Skeletal muscle satellite cell (primary cell): Measurements from ENCODE around the gene KRT9.
"Not testable (repeated sequence)": the region's sequence is repeated elsewhere in the genome, so short reads cannot be mapped to it uniquely, and the experiment has no call there.

Experiments
- H3K27me3 ChIP-seq: 2 replicates; pipeline ENCODE4 v1.7.0; 2013; ENCODE audit warnings: low read length; ENCODE audit not compliant: control insufficient read depth, insufficient read depth
- H3K36me3 ChIP-seq: 2 replicates; pipeline ENCODE4 v1.7.0; 2013; ENCODE audit warnings: mild to moderate bottlenecking, control low read depth, low read length; ENCODE audit not compliant: insufficient read depth
- H3K4me1 ChIP-seq: 2 replicates; pipeline ENCODE4 v1.7.0; 2013; ENCODE audit warnings: low read length; ENCODE audit not compliant: control insufficient read depth, insufficient read depth
- H3K4me2 ChIP-seq: 2 replicates; pipeline ENCODE4 v1.7.0; 2013; ENCODE audit warnings: mild to moderate bottlenecking, low read length
- H3K4me3 ChIP-seq: 2 replicates; pipeline ENCODE4 v1.7.0; 2013; ENCODE audit warnings: low read length
- H3K9ac ChIP-seq: 2 replicates; pipeline ENCODE4 v1.7.0; 2013; ENCODE audit warnings: mild to moderate bottlenecking, low read depth, low read length, moderate library complexity
- H3K9me3 ChIP-seq: replicated peaks from 2 replicates; pipeline ENCODE4 v1.7.0; 2013; ENCODE audit warnings: mild to moderate bottlenecking, control low read depth, low read length

Gene KRT9

DNA sequence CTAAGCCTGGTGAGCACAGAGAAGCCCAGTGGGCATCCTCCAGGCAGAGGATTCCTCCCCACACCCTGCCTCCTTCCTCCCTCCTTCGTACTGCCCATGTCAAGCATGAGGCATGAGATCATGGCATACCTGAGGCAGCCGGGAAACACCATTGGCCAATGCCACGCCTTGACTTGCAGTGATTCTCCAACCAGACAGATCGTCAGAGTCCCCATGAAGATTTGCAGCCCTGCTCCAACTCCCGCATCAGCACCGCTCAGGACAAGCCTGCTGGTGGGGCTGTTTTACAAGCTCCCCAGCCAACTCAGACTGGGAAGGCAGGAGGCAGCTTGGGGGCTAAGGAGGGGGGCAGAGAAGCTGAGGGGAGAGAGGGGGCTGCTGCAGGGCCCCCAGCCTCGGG, 43.6 kb upstream of the KRT9 start:
- Histone ChIP-seq H3K27me3 (peaks cover 18% of the 10 kb centered on the region), H3K4me3 (no peak overlapping the region), H3K36me3 (no peaks in the 10 kb centered on the region), H3K9me3 (no peaks in the 10 kb centered on the region), H3K4me2 (no peak overlapping the region), H3K9ac (no peak overlapping the region), H3K4me1 (peaks cover 5% of the 10 kb centered on the region)

DNA sequence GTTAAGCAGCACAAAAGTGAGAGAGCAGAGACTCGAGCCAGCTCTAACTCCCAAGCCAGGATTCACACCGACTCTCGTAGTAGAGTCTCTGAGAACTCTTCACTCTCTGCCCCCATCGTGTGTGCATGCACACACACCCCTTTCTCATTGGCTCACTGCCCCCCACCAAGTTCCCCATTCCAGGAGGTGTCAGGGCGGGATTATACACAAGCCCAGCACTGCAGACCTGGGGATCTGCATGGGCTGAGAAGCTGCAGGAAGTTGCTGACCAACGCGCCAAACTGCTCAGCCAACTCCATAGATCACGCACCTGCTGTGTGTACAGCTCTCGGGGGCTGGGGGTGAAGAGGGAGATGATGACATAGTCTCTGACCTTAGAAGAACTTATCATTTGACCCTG, 42.9 kb upstream of the KRT9 start:
- not testable (repeated sequence) for H3K4me3 ChIP-seq, H3K4me2 ChIP-seq, H3K36me3 ChIP-seq, H3K9me3 ChIP-seq, H3K4me1 ChIP-seq, H3K9ac ChIP-seq
- H3K27me3 ChIP-seq = peaks cover 24% of the 10 kb centered on the region

DNA sequence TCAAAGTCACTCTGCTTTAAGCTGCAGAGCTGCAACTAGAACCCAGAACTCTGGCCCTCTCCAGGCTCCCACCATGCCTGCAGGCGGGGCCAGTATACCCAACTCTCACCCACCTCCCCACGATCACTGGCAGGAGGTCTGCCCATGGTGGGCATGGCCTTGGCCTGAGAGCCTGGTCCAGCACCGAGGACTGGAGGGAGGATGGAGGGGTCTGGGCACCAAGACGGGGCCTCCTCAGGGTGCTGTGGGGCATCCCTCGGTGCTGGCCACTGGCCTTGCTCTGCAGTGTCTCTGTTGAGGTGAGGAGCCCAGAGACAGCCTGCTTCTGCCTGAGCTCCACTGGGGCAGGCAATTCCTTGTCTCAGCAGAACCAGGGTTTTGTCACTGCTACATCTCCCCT, 42.2 kb upstream of the KRT9 start:
- Histone ChIP-seq H3K4me2 (no peak overlapping the region), H3K9ac (no peak overlapping the region), H3K27me3 (peaks cover 29% of the 10 kb centered on the region), H3K4me1 (peaks cover 5% of the 10 kb centered on the region), H3K4me3 (no peak overlapping the region), H3K36me3 (no peaks in the 10 kb centered on the region), H3K9me3 (no peaks in the 10 kb centered on the region)

DNA sequence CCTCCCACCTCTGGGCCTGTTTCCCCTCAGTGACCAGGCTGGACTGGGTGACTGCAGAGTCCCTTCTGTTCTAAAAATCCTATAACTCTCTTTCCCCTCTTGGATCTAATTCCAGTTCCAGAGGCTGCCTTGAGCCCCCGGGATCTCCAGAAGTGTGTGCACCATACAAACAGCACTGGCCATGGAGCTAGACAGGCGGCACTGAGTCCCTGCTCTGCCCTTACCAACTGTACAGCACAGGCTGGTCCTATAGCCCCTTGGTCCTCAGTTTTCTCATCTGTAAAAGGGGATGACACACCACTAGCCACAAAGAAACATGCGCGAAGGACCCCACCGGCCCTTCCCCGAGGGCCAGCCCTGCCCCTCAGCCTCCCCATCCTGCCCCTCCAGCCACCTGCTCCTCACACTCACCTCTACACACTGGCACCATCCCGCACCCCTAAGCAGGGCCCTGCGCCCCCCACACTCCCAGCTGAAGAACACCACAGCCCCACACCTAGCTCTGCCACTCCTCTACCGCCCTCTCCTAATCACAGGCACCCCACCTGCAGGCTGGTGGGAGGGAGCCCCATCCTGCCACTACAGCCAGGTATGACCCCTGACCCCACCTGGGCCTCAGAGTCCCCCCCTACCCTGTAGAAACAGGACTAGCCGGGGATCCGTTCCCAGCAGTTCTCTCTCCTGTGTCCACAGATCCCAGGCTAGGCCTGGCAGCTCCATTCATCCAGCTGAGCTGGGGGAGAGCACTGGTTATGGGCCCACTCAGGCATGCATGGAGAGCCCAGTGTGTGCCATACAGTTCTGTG, 41.6 kb upstream of the KRT9 start:
- Histone ChIP-seq H3K27me3 (peaks cover 26% of the 10 kb centered on the region), H3K4me3 (no peak overlapping the region), H3K4me1 (peaks cover 5% of the 10 kb centered on the region), H3K36me3 (no peaks in the 10 kb centered on the region), H3K4me2 (no peak overlapping the region), H3K9ac (no peak overlapping the region), H3K9me3 (no peaks in the 10 kb centered on the region)

DNA sequence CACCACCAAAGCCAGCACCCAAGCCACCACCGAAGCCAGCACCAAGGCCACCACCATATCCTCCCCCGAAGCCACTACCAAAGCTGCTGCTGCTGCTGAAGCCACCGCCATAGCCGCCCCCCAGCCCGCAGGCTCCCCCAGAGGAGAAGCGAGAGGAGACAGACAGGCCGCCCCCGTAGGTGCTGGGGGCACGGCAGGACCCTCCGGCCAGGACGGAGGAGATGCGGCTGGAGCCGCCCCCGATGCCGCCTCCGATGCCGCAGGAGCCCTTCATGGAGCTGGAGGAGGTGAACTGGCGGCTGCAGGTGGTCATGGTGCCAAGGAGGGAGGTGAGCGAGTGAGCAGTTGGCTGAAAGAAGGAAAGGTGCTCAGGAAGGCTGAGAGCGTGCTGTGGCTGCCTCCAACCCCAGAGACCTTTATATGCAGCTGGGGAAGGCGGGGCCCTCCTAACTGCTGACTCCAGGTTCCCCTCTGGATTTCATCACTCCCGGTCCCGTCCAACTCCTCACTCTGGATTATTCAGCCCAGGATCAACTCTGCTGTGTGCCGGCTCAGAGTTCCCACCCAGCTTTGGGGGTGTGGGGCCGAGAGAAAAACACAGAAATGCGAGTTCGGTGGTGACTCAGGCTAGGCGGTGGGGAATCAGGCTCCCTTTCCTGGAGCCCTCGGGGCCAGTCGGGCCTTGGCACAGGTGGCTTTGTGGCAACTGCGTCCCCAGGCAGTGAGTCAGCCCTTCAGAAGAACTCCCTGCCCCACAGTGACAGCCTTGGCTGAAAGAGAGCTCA, 40.7 kb upstream of the KRT9 start, which contains the start of gene KRT16:
KRT16 (minus strand) TSS at position 392 of the 785 bp plus-strand sequence; CDS start at position 313, 79 bp downstream.
- not testable (repeated sequence) for H3K9ac ChIP-seq, H3K4me1 ChIP-seq, H3K4me2 ChIP-seq, H3K36me3 ChIP-seq, H3K4me3 ChIP-seq, H3K9me3 ChIP-seq
- peaks cover 23% of the 10 kb centered on the region for H3K27me3 ChIP-seq

DNA sequence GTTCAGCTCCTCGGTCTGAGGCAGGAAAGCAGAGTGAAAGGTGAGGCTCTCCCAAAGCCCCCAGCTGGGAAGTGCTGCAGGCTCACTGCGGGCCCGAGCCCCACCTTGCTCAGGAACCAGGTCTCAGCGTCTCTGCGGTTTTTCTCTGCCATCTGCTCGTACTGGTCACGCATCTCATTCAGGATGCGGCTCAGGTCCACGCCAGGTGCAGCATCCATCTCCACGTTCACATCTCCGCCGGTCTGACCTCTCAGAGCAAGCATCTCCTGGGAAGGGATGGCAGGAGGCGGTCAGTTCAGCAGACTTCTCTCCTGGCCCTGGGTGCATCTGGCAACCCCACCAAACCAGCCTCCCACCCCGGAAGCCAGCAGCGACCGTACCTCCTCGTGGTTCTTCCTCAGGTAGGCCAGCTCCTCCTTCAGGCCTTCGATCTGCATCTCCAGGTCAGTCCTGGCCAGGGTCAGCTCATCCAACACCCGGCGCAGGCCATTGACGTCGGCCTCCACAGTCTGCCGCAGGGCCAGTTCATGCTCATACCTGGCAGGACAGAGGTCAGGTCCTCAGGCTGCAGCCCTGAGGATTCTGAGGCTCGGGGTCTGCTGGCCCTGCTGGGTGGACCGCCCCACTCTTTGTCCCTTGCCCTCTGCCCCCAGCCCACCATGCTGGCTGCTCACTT, 39.2 kb upstream of the KRT9 start:
- H3K27me3 ChIP-seq = peaks cover 17% of the 10 kb centered on the region
- no peak overlapping the region for H3K9ac ChIP-seq
- no peaks in the 10 kb centered on the region for H3K36me3 ChIP-seq

DNA sequence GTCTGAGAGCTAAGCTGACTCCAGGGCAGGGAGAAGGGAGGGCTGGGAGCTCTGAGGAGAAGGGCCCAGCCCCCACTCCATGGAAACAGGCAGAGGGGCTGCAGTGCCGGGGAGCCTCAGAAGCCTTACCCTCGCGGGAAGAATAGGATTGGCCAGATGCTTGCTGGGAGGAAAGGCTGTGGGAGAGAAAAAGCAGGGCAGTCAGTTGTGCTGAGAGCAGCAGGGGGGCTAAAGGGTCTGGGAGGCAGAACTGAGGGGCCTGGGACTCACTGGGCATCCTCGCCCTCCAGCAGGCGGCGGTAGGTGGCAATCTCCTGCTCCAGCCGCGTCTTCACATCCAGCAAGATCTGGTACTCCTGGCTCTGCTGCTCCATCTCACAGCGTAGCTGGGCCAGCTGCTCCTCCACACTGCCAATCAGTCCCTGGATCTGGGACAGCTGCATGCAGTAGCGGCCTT, 38.2 kb upstream of the KRT9 start:
- H3K9ac ChIP-seq = not testable (repeated sequence)

More for the DNA sequence above, 39.2 kb upstream of the KRT9 start:
- Histone ChIP-seq H3K4me3 (no peak overlapping the region), H3K9me3 (no peaks in the 10 kb centered on the region), H3K4me2 (no peak overlapping the region), H3K4me1 (peaks cover 5% of the 10 kb centered on the region)

DNA sequence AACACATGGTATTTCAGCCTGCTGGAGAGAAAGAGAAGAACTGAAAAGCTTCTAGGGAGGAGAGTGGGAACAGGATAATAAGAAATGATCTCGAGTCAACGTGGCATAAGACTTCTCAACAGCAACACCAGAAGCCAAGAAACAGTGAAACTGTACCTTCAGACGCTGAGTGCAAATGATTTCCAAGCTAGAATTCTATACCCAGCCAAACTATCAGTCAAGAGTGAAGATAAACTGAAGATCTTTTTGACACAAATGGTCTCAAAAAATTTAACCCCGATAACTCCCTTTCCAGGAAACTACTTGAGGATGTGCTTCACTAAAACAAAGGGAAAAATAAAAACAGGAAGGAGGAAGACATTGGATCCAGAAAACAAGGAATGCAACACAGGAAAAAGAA, 35.1 kb upstream of the KRT9 start:
- peaks cover 30% of the 10 kb centered on the region for H3K27me3 ChIP-seq
- not testable (repeated sequence) for H3K9me3 ChIP-seq, H3K4me3 ChIP-seq, H3K4me1 ChIP-seq, H3K4me2 ChIP-seq, H3K36me3 ChIP-seq, H3K9ac ChIP-seq

More for the DNA sequence above, 38.2 kb upstream of the KRT9 start:
- not testable (repeated sequence) for H3K9me3 ChIP-seq, H3K4me3 ChIP-seq, H3K4me2 ChIP-seq, H3K36me3 ChIP-seq, H3K4me1 ChIP-seq
- H3K27me3 ChIP-seq = peaks cover 17% of the 10 kb centered on the region

DNA sequence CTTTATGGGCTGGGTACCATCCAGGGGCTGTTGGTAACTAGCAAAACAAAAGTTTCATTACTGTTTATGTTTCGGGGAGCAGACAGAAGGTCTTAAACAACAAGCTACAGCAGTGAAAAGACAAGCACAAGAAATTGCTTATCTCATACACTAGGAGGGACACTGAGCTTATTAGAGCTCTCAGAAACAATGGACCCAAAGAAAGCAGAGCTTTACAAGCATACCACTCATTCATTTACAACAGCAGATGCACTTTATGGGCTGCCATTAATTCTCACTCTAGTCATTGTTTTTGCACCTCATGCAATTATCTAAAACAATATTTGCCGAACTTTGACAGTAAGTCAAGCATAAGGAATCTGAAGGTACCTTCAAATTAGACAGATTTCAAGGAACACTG, 30.7 kb upstream of the KRT9 start:
- Histone ChIP-seq H3K27me3 (peaks cover 35% of the 10 kb centered on the region), H3K4me2 (no peak overlapping the region), H3K36me3 (no peaks in the 10 kb centered on the region), H3K4me3 (no peak overlapping the region), H3K4me1 (no peaks in the 10 kb centered on the region), H3K9ac (no peak overlapping the region), H3K9me3 (no peaks in the 10 kb centered on the region)

DNA sequence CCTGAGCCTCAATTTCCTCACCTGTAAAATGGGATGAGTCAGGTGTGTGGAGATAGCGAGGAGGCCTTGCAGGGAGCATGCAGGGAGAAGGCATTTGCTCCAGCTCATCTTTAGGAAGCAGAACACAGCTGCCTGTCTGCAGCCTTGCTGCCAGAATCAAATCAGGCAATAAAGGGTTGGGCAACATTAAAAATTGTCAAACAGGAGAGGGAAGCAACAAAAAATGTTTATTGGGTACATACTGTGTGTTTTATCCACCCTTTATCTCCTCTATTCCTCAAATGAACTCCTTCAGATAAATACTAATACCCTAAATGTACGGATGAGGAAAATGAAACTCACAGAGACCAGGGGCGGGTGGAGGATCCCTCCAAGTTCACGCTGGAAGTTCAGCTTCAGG, 28.5 kb upstream of the KRT9 start:
- Histone ChIP-seq H3K4me2 (no peak overlapping the region), H3K4me1 (no peaks in the 10 kb centered on the region), H3K9me3 (no peaks in the 10 kb centered on the region), H3K4me3 (no peak overlapping the region), H3K36me3 (no peaks in the 10 kb centered on the region), H3K27me3 (peaks cover 47% of the 10 kb centered on the region), H3K9ac (no peak overlapping the region)

DNA sequence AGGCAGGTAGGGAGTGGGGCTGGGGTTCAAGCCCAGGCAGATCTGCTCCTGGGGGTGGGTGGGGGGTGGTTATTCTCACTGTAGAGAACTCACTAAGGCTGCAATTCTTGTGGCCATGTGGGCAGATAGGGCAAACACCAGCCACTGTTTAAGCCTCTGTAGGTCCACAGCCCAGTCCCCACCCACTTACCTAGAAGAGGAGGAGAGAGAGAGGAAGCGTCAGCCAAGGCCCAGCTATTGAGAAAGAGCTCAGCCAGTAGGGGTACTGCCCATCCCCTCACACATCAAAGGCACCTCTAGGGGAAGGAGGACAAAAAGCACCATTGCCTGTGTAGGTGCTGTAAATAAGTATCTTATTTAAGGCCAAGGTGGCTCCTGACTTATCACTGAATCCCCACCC, 27.8 kb upstream of the KRT9 start:
- Histone ChIP-seq H3K9me3 (no peaks in the 10 kb centered on the region), H3K36me3 (no peaks in the 10 kb centered on the region), H3K4me2 (no peak overlapping the region), H3K27me3 (peaks cover 53% of the 10 kb centered on the region), H3K4me3 (no peak overlapping the region), H3K9ac (no peak overlapping the region), H3K4me1 (no peaks in the 10 kb centered on the region)
